Measurements from ENCODE around the gene WNT3.
"Not testable (repeated sequence)": the region's sequence is repeated elsewhere in the genome, so short reads cannot be mapped to it uniquely, and the experiment has no call there.

WNT3 gene

DNA sequence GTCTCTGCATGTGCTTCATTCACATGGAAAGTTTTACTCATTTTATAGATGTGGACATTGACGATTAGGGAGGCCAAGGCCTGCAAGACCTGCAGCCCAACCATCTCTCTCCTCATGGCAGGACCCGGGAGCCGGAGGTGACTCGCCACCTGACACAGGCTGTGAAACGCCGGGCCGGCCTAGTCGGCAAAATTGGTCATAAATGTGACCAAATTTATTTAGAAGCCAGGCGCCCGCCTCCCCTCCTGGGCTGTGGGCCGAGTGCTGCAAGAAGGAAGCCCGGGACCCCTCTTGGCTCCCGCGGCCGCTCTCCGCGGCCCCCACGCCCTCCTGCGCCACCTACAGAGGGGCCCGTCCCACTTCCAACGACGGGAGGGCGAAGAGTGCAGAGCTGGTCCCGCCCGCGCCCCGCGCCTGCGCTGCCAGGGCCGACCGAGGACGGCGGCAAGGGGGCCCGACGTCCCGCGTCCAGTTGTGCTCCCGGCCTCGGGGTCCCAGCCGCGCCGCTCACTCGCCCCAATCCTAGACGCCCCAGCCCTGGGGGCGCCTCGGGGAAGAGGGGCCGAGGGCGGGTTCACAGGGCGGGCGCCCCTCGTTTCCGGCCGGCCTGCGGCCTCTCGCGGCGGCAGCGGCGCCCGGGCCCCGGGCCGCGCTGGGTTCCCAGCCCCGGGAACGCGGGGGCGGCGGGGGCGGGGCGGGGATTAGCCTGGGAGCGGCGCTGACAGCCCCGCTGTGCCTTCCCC is 47.5 kb downstream of the WNT3 start:
- intact Hi-C loops (cut with DNase I): no loop called here
- DNase-seq: peak in 4 of 10 donors; percentile 23 to 87 (median 65)

DNA sequence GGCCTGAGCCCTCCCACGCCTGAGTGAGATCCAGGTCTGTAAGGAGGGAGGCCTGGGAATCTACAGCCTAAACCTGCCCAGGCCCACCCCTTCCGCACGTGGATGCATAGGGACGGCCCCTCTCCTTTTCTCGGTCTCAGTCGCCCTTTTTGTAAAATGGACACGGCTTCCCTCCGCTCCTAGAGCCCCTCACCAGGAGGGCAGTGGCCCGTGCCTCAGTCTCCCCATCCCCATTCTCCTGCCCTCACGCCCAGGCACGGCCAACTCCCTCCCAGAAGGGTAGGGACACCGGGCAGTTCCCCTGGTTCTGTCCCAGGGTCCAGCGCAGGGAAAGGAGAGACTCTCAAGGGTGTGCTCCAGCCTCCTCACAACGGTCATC is 48.1 kb downstream of the WNT3 start:
- peak in 1 of 10 donors; percentile 48 for DNase-seq
- intact Hi-C loops (cut with DNase I): no loop called here

DNA sequence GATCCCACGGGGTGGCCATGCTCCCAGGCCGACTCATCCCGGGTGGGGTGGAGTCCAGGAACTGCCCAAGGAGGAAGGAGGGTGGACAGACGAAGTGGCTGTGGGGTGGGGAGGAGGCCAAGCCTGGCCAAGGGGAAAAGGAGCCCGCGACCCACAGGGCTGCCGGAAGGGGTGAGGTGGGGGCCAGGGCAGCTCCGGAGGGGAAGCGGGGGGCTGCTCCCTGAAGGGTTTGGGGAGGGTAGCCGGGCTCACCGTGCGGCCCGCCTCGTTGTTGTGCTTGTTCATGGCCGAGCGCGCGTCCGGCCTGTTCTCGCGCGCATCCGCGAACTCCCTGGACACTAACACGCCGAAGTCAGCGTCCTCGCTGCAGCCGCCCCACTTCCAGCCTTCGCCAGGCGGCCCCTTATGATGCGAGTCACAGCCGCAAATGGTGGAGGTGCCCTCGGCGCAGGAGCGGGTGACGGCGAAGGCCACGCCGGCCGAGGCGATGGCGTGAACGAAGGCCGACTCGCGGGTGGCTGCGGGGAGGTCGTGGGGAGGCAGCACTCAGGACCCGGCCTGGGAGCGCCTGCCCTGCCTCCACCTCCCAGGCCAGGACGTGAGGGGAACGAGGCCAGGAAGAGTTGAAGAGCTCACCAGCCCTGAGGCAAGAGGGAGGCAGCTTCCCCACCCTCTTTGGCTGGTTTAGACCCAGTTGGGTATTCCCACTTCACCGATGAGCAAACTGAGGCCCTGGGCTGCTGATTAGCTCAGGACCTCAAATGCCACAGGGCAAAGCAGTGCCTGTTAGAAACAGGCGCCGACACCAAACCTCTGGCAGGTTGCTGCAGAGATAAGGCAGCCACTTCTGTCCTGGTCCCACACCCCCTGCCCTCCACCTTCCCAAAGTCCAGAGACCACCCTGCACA is 48.7 kb downstream of the WNT3 start:
- intact Hi-C loops (cut with DNase I): no loop called here

DNA sequence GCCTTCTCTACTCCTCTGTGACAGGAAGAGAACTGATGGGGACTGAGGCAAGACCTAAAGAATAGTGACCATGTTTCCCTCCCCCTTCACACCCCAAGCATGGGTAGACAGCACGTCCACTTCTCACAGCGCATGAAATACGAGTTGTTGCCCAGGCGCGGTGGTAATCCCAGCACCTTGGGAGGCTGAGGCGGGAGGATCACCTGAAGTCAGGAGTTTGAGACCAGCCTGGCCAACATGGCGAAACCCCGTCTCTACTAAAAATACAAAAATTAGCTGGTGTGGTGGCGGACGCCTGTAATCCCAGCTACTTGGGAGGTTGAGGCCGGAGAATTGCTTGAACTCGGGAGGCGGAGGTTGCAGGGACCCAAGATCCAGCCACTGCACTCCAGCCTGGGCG is 49.6 kb downstream of the WNT3 start:
- peak in 2 of 10 donors; percentile 31 to 59 for DNase-seq
- intact Hi-C loops (cut with DNase I): not testable (repeated sequence)

More for the DNA sequence above, 48.7 kb downstream of the WNT3 start:
- DNase-seq: peak in 2 of 10 donors; percentile 59 to 81

DNA sequence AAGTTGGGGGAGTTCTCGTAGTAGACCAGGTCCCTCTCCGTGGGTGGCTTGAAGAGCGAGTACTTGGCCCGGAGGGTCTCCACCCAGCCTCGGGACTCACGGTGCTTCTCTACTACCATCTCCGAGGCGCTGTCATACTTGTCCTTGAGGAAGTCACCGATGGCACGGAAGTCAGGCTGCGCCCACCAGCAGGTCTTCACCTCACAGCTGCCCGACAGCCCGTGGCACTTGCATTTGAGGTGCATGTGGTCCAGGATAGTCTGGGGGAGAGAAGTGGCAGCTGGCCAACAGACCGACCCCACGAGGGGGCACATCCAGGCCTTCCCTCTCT is 50.0 kb downstream of the WNT3 start:
- peak in 2 of 10 donors; percentile 60 to 76 for DNase-seq
- intact Hi-C loops (cut with DNase I): no loop called here

DNA sequence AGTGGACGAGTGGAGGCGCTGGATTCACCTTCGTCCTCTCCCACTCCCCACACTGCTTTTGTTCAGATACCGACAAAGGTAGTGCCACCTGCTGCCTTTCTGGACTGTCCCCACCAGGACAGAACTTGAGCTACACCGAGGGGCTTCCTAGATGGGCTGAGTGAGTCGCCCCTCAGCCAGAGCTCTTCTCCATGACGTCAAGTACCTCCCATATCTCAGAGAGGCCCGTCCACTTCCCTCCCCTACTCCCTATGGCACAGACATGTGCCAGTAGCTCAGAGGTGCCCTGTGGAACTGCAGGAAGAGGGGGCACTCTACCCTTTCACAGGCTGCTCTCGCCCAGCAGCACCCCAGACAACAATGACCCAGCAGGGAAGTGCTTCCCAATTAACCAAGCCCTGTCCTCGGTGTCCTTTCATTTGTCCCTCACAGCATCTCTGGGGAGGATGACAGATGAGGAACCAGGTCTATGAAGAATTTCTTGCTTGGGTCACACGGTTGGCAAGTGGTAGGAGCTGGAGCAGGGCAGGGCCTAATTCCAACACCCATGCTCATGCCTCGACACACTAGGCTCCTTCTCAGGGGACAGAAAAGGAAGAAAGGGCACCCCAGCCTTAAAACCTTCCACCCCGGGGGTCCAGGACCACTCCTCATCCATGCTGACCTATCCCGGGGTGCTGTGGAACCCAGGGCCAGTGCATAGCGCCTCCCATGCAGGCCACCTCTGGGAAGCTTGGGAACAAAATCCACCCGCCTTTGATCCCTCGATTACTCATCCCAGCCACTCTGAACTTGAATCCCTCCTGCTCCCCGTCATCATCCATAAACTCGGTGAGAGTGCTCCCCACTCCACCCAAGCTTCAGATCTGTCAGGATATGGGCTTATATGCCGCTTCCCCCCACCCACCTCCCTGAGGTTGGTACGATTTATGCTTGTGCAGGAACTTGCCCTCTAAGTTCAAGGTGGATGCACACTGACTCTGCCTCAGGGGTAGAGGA is 51.7 kb downstream of the WNT3 start:
- intact Hi-C loops (cut with DNase I): no loop called here
- peak in 2 of 10 donors; percentile 33 to 44 for DNase-seq

DNA sequence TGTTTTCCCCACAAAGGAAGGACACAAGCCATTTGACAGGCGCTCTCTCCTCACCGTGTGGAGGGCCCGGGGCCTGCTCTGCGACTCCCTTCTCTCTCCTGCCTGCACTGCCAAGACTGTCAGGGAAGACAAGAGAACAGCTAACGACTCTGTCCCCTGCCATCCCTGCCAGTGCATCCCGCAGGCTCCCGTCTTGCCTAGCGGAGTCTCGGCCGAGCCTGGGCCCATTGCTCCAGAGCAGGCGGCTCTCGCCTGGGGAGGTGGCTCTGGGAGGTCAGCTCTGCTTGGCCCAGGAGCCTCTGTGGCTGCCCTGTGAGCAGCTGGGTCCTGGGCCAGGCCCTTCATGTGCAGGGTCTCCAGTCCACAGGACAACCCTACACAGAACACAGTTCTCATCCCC is 53.0 kb downstream of the WNT3 start:
- intact Hi-C loops (cut with DNase I): no loop called here
- peak in 2 of 10 donors; percentile 65 to 74 for DNase-seq

DNA sequence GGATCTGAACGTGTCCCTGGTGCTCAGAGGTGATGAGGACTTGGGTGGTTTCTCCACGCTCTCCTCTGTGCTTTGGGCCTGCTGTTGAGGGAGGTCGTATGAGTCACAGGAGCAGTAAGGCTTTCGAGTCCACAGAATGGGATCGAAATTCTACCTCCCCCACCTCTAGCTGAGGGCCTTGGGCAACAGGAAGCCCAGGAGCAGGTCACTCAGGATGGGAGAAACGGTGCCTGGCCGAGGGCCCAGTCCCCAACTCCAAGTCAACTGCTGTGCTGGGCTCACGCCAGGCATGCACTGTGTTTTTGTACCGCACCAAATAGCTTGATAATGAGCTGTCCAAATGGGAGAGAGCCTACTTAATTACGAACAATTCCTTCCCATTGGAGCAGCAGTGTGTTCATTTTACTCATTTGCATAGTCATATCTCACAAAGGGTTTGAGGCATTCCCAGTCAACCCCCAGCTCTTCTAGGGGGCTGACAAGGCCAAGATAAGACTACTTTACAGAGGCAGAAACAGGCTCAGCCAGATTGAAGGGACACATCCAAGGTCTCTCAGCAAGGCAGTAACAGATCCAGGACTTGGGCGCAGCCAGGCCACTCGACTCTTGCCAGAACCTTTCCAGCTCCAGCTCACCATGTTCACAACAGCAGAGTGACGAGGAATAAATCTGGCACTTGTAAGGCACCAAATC is 53.6 kb downstream of the WNT3 start:
- intact Hi-C loops (cut with DNase I): no loop called here
- peak in 2 of 10 donors; percentile 39 to 87 for DNase-seq

DNA sequence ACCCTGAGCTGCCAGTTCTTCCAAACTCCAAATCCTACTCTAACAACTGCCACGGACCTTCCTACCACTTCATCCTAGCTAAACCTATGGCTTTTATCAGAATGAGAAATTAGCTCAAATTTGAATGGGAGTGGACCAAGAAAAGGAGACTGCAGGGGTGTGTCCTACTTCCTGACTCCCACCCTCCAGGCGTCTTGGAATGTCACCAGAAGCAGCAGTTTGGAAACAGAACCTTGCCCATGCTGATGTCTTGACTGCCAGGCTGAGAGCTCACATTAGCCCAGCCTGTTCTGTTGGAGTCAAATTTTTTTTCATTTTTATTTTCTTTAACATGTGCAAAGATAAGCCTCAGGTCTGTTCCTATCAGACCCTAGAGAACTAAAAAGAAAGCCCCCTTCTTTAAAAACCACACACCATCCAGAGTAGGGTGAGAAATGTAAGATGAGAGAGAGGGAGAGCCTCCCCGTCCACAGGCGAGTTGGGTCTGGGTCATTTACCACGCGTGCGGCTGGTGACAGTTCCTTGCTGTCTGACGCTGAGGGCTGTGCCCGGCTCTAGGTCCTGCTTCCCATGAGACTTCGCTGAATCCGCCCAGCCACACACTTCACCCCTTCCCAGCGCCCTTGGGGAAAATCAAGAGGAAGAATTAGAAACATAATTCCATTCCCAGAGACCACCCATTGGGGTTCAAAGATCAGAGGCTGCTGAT is 54.3 kb downstream of the WNT3 start:
- intact Hi-C loops (cut with DNase I): no loop called here
- DNase-seq: peak in 2 of 10 donors; percentile 24

DNA sequence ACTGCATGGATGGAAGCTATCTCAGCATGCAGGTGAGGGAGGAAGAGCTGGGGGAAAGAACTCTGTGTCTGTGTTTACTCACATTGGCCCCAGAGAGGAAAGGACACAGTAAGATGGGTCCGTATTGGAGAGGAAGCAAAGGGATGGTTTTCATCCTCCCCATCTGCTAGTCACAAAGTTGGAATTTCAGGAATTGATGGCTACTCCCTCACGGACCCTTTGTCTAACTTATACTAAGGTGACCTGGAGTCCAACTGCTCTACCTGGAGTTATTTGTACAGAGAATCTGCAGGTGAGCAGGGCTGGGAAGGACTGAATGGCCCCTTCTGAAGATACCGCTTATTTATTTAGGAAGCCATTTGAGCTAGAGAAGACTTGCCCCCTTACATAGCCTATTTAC is 55.1 kb downstream of the WNT3 start:
- intact Hi-C loops (cut with DNase I): no loop called here
- no peak for DNase-seq

DNA sequence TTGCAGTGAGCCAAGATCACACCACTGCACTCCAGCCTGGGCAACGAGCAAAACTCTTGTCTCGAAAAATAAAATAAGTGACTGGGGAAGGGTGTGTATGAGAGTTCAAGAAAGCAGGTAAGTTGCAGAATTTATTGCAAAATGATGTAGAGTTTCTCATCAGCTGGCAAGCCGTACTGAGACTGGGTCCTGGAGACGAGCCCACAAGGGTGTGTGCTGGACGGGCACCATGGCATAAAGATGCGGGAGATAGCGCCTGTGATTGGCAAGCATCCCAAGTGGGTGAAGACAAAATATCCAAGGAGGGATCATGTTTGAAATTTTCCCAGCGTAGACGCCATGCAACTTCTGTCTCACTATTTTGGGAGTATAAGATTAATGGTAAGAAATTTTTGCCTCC is 59.4 kb downstream of the WNT3 start:
- intact Hi-C loops (cut with DNase I): no loop called here
- peak in 2 of 10 donors; percentile 67 to 82 for DNase-seq

DNA sequence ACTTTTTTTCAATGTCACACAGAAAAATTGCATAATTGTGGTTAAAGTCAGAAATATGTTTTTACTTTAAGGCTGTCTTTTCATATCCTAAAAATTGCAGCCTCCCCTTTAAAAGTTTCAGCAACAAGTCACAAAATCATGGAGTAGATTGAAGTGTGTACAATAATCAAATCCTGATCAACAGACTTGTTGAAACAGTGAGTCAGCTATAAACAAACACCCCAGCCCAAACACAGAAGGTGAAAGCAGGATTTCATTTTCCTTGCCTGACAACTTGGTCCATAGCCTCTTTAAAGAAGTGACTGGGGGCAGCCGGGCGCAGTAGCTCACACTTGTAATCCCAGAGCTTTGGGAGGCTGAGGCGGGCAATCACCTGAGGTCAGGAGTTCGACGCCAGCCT is 59.9 kb downstream of the WNT3 start:
- intact Hi-C loops (cut with DNase I): no loop called here
- peak in 1 of 10 donors; percentile 39 for DNase-seq

DNA sequence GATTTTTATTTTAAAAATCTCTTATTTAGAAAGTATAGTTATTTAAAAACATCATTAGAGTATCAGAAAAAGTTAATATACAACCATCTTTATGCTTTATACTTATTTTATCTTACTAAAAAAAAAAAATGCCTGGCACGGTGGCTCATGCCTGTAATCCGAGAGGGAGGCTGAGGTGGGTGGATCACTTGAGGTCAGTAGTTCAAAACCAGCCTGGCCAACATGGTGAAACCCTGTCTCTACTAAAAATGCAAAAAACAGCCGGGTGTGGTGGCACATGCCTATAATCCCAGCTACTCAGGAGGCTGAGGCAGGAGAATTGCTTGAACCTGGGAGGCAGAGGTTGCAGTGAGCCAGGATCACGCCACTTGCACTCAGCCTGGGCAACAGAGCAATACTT is 60.9 kb downstream of the WNT3 start:
- DNase-seq; intact Hi-C loops (cut with DNase I): not testable (repeated sequence)

DNA sequence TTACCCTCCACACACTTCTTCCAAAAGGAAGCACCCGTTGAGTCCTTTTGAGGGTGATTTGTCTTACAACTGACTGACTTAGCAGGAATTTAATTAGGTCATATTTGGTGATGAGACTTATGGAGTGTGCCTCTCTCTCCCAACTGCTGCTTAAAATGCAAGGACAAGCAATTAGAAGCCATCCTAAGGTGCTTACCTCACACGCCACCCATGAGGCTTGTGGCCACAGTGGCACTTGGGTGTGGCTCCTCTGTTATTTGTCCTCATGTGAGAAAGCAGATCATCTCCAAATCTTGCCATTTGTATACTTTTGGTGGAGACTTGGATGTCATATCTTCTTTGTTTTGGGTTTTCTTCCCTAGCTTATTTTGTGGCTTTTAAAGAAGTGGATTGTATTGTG is 61.6 kb downstream of the WNT3 start:
- DNase-seq: no peak
- intact Hi-C loops (cut with DNase I): no loop called here

DNA sequence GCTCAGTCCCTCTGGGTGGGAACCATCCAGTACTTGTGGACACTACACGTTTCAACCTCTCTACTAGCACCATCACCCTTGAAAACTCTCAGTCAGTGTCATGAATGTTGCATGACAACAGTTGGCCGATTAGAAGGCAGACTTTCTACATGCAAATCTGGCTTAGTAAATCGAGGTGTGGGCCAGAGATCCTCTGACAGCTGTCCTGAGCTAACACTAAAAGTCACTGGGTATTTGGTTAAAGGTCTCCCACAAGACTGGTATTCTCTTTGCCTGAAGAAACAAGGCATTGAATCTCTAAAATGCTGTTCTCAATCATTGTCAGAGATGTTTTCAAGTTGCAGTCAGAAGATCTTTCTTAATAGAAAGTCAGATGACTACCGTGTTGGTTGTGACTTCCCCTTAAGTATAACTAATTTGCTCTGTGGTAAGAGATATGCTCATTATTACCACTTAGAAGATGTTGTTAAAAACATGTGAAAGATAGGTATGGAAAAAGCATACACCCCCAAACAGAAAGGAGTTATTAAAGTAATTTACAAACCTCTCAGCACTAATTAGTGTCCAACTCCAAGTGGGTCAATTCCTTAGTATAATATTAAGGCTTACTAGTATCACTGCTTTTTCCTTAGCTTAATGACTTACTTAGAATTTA is 62.3 kb downstream of the WNT3 start:
- no peak for DNase-seq
- intact Hi-C loops (cut with DNase I): no loop called here

DNA sequence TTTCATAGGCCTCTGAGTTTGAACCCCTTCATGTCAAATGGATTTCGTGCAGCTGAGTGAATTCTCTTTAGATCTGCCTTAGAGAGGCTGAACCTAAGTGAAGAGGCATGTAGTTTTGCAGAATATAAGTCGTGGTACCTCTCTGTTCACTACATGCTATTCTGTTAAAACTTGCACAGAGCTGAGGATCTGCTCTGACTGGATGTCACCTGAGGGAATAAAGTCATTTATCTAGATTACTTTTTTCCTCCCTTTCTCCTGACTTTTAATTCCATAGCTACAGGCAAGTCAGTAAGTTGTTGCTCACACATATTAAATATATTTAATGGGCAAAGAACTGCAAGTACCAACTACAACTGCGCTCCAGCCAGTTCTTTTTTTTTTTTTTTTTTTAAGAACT is 64.7 kb downstream of the WNT3 start:
- no peak for DNase-seq
- intact Hi-C loops (cut with DNase I): no loop called here

DNA sequence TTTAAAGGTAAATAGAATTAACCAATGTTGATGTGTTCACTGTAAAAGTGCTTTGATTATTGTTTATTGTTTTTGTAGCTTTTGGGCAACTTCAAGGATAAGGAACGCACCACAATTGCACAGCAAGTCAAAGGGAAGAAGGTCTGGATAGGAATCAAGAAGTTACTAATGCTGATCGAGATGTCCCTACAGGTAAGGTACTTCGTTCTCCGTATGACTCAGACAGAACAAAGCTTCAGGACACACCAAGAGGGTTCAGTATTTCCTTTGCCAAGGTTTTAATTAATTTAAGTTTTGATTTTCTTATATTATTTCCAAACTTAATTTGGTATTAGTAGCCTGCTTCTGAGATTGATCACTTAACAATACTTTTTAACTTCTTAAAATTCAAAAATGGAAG is 67.1 kb downstream of the WNT3 start:
- intact Hi-C loops (cut with DNase I): no loop called here

DNA sequence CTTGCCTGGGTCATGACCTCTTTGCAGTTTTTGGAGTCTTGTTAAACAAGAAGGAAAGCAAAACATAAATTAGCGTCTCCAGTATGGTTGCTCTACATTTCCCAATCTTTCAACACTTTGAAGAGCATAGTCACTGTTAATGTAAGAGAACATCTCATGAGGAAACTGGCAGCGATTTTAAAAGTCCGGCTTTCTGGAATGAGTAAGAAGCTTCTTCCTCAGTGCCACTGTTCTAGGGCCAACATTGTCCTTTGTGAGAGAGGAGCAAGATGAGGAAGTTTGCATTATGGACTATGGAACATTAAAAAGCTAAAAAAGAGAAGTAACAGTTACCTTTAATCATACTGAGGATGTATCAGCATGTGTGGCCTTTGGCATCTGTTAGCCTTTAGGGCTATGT is 73.1 kb downstream of the WNT3 start:
- no peak for DNase-seq
- intact Hi-C loops (cut with DNase I): no loop called here

More for the DNA sequence above, 67.1 kb downstream of the WNT3 start:
- no peak for DNase-seq

DNA sequence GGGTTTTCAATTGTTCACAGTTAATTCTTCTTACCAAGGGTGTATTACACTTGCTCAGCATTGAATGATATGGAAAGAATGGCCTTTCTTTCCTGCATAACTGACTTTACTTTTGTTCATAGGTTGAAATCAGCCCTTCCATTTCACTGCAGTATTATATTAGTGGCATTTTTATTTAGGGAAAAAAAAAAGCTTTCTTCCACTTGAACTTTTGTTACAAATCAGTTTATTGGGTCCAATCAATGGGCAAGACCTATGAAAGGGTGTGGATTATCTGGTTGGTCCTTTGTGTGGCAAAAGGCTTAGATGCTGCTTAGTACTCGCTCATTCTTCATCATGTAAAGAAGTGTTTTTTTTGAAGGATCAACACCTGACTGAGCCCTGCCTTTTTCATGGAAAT is 74.1 kb downstream of the WNT3 start:
- no peak for DNase-seq
- intact Hi-C loops (cut with DNase I): no loop called here
